Measurements from ENCODE around the gene CHRM2. TPM values are rescaled to one million over a fixed set of nuclear protein-coding genes. Genes with fewer than 3 reads are reported as not detected.

CHRM2 gene
- total and polyA plus RNA-seq, 2 of the 8 experiments (the other 6 are each of a cell fraction or from before 2014, with no cell fraction given), result 0.17 to 0.32 TPM

GRCh38 chr7:137000621-137001020, 132.2 kb downstream of the CHRM2 start:
- Histone ChIP-seq H3K9me3 (ENCODE audit: insufficient read depth in 2 of 2, low read depth in 1 of 2, low read length in 1 of 2) (no peaks in the 10 kb centered on the region), H2BK5ac (ENCODE audit: low read depth, low read length) (no peak overlapping the region), H3K9ac (replicated peaks in 1 of 4; ENCODE audit: extremely low read depth in 1 of 4, low read depth in 3 of 4, low read length in 3 of 4) (no peak overlapping the region), H3K27me3 (replicated peaks in 1 of 4; ENCODE audit: control insufficient read depth in 3 of 4, extremely low read depth in 1 of 4, insufficient read depth in 3 of 4, low read length in 3 of 4) (no peaks in the 10 kb centered on the region), H3K56ac (replicated peaks; ENCODE audit: insufficient read length, low read depth, low read length) (no peak overlapping the region), H3K4me1 (replicated peaks in 1 of 4; ENCODE audit: control insufficient read depth in 3 of 4, insufficient read depth in 4 of 4, low read length in 3 of 4) (0 out of 7 replicates have a peak, but pooled peaks cover 0 to 1% (median 0%) of the 10 kb centered on the region in 4 experiments), H2AFZ (ENCODE audit: low read length) (no peak overlapping the region), H2BK120ac (replicated peaks; ENCODE audit: low read depth, low read length) (no peak overlapping the region), H4K5ac (ENCODE audit: insufficient read length, low read depth, low read length) (no peak overlapping the region), H3K27ac (ENCODE audit: low read depth, low read length) (no peak overlapping the region), H3K4me3 (ENCODE audit: extremely low read depth in 1 of 4, insufficient read depth in 2 of 4, low read depth in 3 of 4, low read length in 4 of 4) (no peak overlapping the region), H4K8ac (ENCODE audit: extremely low read depth, insufficient read depth, low read length) (no peak overlapping the region), H3K23ac (ENCODE audit: insufficient read length) (no peak overlapping the region), H2BK15ac (ENCODE audit: low read length) (no peak overlapping the region), H2BK20ac (ENCODE audit: low read length) (no peak overlapping the region), H3K4me2 (ENCODE audit: insufficient read depth in 1 of 2, low read depth in 2 of 2, low read length in 2 of 2) (no peak overlapping the region), H3K79me1 (ENCODE audit: low read depth, low read length) (no peaks in the 10 kb centered on the region), H3K23me2 (ENCODE audit: low read depth, low read length) (no peaks in the 10 kb centered on the region), H3K4ac (replicated peaks; ENCODE audit: insufficient read length, low read depth, low read length) (no peak overlapping the region), H3K14ac (ENCODE audit: insufficient read length) (no peak overlapping the region), H3K18ac (ENCODE audit: extremely low read depth, low read length) (no peak overlapping the region), H2BK12ac (ENCODE audit: low read depth, low read length) (no peak overlapping the region), H4K20me1 (replicated peaks in 1 of 2; ENCODE audit: control insufficient read depth in 1 of 2, insufficient read depth in 2 of 2, low read length in 2 of 2) (no peaks in the 10 kb centered on the region), H4K91ac (replicated peaks; ENCODE audit: insufficient read length, low read length) (no peak overlapping the region), H3K36me3 (ENCODE audit: control insufficient read depth in 2 of 4, insufficient read depth in 4 of 4, low read length in 3 of 4) (no peaks in the 10 kb centered on the region), H2AK5ac (ENCODE audit: low read depth, low read length) (no peak overlapping the region), H3K79me2 (ENCODE audit: control insufficient read depth in 1 of 2, insufficient read depth in 2 of 2, low read length in 2 of 2) (no peaks in the 10 kb centered on the region)
- FAIRE-seq, result no peak
- DNase-seq (ENCODE audit: low read depth in 1 of 2, low spot score in 2 of 2), result no peak
- TF ChIP-seq CHD2 (IDR thresholded peaks at IDR 0.05; ENCODE audit: low read length) (no peak), TAF1 (IDR thresholded peaks at IDR 0.05; ENCODE audit: low read depth, low read length) (no peak), RNF2 (IDR thresholded peaks at IDR 0.05; ENCODE audit: borderline replicate concordance, low read depth, low read length, missing control alignments, poor library complexity, severe bottlenecking) (no peak), RBBP5 (IDR thresholded peaks at IDR 0.05; ENCODE audit: borderline replicate concordance, low read depth, low read length) (no peak), SIX5 (IDR thresholded peaks at IDR 0.05; ENCODE audit: low read depth, low read length) (no peak), NRF1 (IDR thresholded peaks at IDR 0.05; ENCODE audit: low read depth, low read length) (no peak), HDAC2 (IDR thresholded peaks at IDR 0.05; ENCODE audit: borderline replicate concordance in 1 of 2, low read depth in 2 of 2, low read length in 2 of 2) (no peak)
- ChIA-PET CTCF (ENCODE audit: partially characterized antibody) (no interaction called here), POLR2A (ENCODE audit: partially characterized antibody) (no interaction called here)
- WGBS, 2 experiments (ENCODE audit: extremely low coverage in 1 of 2, insufficient coverage in 1 of 2, insufficient read length in 1 of 2, insufficient replicate concordance in 2 of 2, low coverage in 1 of 2, low lambda C conversion rate in 2 of 2, missing lambda C conversion rate in 1 of 2), result 56% methylated on average over 2 of the region's 2 CpGs; no CpG with 5 or more reads in 1 of the 2 experiments

Measured in H1 (cell line).